ENCODE measurements around the gene CC2D1A.
A peak's percentile ranks its signal among the peaks of the same experiment; 100 is the strongest.

Gene CC2D1A

DNA sequence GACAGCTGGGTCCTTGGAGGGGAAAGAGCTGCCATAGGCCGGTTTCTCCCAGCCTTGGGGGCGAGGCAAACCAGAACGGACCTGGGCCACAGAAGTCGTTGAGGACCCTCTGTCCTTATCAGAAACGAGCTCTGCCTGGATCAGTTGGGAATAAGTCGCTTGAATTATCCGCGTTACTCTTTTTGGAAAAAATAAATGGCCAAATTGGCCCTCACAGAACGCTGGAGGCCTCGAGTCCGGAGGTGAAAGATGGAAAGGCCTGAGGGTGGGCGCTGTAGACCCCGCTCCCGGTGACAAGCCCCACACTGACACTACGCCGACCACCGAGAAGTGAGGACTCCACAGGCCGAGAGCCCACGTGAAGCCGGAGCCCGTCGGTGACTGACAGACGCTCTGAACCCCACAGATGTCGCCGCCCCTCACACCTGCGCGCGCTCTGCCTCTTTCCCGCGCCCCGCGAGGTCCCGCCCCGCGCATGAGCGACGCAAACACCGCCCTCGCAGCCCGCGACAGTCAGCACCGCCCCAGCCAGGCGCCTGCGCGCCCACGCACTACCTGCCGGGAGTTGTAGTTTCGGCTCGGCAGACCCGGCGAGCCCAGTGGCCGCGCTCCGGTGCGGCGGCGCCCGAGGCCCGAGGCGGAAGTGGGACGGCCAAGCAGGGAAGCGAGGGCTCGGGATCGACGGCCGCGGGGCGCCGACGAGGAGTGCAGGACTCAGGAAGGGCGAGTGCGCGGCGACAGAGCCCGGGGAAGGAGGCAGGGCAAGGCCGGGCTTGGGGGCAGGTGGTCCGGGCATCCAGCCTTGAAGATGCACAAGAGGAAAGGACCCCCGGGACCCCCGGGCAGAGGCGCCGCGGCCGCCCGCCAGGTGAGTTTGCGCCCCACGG is at the start of gene CC2D1A, which contains the start of gene BRME1:
Gene CC2D1A, plus strand, starts transcription at position 568 of the 887 bp plus-strand sequence. Its CDS starts 241 bp downstream, at position 809.
Gene BRME1, minus strand, starts transcription at position 484 of the 887 bp plus-strand sequence. CDS start 1,225 bp downstream, outside the sequence.
- peak; percentile 94 for DNase-seq

DNA sequence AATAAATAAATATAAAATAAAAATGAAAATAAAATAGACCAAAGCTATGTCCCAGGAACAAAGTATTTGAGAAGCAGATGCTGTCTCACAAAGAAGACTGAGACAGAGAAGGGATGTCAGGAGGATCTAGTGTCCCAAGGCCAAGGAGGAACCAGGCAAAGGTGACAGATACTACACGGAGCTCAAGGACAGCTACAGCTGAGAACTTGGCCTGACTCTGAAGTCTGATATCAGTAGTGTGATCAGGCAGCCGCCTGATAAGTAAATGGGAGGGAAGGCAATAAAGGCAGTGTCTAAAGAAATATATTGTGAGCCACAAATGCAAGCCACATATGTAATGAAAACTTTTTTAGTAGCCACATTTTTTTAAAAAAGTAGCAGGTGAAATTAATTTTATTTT is 49.5 kb upstream of the CC2D1A start:
- no peak for DNase-seq

DNA sequence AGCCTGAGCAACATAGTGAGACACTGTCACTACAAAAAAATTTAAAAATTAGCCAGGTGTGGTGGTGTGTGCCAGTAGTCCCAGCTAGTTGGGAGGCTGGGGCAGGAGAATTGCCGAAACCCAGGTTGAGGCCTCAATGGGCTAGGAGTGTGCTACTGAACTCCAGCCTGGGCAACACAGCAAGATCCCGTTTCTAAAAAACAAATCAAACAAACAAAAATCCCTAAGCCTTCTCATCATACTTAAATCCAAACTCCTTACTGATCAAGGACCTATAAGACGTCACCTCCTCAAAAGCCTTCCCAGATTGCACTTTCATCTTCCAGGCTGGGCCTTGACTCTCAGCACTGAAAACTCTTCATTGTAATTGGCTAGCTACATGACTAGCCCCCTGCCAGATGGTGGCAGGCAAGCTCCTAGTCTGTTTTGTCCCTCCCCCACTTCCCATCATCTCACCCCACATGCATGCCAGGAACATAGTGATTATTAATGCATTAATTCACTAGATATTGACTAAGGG is 46.6 kb upstream of the CC2D1A start:
- no peak for DNase-seq

DNA sequence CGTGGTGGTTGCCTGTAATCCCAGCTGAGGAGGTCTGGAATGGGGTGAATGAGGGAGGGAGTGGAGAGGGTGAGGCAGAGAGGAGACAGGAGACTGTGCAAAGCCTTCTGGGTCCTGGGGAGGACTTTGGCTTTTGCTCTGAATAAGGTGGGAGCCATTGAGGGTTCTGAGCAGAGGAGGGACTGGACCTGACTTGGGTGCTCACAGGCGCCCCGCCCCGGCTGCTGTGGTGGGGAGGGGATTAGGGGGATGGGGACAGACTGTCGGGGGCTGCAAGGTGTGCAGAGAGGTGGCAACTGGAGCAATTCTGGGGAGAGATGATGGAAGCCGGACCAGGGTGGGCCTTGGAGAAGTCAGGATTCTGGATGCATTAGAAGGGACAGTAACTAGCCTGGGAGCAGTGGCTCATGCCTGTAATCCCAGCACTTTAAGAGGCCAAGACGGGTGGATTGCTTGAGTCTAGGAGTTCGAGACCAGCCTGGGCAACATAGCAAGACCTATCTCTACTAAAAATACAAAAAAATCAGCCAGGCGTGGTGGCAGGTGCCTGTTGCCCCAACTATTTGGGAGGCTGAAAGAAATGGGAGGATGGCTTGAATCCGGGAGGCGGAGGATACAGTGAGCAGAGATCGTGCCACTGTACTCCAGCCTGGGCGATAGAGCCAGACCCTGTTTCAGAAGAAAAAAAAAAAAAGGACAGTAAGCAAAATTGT is 45.2 kb upstream of the CC2D1A start:
- no peak for DNase-seq

DNA sequence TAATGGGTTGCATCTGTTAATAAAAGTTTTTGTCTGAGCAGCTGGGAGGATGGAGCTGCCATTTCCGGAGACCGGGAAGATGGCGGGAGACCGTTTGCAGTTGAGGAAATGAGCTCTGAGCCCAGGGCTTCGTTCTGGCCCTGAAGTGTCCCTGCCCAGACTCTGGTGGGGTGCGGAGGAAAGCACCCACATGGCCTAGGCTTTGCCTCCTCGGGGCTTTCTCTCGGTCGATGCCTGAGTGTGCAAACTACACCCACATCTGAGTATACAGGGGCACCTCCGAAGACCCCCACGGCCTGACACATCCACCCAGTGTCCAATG is 44.6 kb upstream of the CC2D1A start:
- no peak for DNase-seq

DNA sequence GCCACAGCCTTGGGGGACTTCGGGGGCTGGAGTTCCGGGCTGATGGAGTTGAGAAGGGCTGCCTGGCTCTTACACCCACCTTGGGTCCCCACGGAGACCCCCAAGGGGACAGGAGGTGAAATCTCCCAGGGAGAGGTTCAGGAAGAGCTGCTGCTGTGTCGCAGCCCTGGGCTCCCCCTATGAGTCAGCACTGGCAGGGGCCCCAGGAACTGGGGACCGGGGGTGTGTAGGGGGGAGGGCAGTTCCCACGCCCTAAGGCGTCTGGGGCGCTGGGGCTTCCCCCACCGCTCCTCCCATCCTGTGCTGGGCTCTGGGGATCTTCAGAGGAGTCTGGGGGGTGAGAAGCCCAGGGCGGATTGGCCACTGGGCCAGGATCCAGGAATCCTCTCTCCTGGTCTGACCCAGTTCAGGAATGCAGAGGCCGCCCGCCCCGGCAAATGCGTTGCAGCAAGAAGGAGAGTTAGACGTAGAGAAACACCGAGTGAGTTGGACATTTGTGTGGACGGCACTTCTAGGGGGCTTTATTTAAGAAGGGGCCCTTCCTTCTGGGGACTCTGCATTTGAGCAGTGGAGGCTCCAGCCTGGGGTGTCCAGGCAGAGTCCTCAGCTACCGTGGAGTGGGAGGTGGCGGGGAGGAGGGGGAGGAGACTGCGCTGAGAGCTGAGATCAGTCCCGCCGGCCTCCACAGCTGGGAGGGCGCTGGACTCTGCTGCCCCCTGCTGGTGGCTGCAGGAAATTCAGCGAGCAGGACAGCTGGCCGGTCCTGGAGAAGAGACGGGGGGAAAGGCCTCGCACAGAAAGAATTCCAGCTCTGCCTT is 44.1 kb upstream of the CC2D1A start:
- DNase-seq = peak; percentile 91 to 93

DNA sequence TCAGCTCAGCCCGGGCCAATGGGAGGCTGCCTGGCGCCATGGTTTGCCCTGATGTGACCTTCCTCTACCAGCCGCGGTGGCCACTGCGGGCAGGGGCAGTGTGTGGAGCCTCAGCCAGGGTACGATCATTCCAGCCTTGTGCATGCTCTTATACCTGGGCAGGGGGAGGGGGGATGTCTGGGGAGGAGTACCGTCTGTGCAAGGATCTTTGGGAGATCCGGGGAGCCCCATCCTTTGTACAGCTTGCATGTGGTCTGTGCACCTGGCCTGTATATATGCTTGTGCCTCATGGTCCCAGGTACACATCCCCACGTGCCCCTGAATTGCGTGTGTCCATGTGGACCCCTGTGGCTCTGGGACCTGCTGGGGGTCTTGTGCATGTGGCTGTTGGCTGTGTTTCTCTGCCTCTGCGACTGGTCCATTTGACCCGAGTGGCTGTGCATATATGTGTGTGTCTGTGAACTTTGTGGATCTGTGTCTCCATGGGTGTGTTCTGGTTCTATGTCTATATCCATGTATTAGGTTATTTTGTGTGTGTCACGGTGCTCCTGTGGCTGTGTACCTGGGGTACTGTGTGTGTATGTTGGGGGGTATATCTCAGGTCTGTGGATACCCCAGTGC is 41.8 kb upstream of the CC2D1A start:
- DNase-seq = peak in 1 of 2 donors; percentile 13

DNA sequence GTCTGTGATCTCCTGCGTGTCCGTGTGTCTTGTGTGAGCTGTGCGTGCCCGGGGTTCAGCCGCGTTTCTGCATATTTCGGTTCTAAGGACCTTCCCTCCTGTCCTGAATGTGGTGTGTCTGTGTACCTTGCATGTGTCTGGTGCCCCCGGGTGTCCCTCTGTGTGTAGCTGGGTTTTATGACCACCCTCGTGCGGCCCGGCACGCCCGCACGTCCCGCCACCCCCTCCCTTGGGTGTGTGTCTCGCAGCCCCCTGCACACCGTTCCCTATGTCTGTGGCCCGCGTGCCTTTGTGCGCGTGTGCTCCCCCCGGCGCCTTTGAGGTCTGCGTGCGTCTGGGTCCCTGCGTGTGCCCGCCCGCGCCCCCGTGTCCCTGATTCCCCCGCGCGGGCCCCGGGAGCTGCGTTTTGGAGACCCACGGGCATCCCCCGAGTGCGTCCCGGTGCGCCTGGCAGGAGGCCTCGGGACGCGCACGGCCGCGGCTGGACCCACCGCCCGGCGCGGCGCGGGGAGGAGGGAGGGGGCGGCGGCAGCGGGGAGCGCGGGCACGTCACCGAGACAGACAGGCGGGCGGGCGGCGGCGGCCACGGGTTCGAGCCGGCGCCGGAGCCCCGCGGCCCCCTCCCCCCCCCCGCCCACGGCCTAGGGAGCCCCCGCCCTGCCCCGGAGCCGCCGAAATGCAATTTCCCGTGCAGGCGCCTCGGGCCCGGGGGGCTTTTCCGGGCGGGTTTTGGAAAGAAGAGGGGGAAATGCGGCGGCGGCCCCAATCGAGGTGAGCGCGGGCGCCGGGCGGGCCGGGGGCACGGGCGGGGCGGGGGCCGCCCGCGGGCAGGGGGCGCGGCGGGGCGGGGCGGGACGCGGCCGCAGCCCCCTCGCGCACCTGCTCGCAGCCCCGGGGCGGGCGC is 41.1 kb upstream of the CC2D1A start:
- DNase-seq = no peak

DNA sequence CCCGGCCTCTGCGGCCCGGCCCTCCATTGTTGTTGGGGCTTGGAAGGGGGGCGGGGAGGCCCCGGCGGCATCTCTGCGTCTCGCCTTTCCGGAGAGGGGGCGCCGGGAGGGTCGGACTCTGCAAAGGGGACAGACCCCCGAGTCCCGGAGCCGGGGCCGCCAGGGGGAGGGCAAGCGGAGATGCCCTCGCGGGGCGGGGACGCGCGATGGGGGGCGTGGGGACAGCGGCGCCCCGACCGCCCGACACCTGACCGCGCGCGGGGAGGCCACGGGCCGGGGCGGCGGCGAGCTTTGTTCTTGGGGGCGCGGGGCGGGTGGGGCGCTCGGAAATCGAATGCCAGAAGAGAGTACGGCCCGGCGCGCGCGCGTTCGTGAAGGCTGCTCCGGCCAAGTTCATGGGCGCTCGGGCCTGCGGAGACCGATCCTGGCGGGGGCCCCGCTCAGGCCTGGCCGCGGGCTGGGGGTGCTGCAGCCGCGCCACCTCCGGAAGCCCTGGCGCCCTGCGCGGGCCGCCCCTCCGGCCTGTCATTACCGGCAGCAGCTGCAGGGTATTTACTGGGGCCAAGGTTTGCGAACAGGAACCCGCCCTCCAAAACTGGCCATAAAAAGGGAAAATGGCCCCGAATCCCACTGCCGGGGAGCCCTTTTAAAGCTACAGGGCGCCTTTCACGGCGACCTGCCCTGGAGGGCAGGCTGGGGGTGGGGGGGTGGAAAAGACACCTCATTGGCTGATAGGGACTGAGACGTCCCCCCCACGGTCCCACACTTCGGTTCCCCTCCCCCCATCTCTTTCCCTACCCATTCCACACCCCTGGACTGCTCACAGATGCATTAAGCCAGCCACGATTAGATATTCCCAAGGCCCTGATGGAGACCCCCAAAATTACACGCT is 40.2 kb upstream of the CC2D1A start:
- DNase-seq = peak in 1 of 2 donors; percentile 19

DNA sequence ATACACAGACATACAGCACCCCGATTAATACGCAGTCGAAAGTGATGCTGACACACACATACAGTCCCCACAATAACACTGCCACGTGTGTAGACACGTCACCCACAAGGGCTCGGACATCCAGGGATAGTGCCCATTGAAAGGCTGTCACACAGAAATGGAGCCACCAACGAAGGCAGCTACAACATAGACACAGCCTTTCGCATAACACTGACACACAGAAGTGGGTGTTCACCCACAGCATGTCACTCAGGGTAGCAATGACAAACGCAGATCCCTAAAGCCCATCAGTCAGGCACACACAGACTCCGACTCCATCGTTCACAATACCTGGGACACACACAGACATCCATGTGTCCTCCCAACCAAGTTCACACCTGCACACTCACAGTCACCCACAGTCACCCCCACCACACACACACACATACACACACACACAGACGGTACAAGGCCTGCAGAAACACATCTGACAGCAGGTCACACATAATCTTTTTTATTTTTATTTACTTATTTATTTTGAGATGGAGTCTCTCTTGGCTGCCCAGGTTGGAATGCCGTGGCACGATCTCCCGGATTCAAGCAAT is 39.4 kb upstream of the CC2D1A start:
- DNase-seq = no peak

DNA sequence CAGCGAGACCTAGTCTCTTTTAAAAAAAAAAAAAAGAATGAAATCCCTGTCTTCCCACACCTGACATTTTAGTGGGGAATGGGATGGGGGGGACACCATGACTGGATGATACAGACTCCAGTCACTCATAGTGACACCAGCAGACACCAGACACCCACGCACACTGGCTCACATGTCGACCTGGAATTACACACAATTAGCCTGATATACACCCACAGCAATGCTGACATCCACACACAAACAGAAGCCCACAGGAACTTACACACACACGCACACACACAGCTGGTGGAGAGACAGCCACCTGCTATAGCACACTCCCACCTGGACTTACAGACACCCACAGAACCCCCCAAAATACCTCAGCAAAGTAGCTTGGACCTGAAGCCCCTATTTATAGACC is 37.3 kb upstream of the CC2D1A start:
- DNase-seq = no peak

DNA sequence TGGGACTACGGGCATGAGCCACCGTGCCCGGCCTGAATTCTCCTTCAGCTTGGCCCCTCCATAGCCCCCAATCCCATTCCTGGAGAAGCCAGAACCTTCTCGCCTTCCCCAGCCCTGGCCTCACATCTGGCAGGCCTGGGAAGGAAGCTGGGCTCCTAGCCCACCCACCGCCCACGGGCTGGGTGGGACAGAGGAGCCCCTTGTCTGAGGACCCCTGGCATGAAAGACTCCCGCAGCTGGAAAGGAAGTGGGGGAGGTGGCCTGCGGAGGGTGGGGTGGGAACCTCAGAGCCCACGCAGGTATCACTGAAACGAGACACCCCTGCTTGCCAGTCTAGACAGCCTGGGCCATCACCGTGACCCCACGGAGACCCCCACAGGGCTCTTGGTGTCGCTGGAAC is 36.7 kb upstream of the CC2D1A start:
- no peak for DNase-seq

DNA sequence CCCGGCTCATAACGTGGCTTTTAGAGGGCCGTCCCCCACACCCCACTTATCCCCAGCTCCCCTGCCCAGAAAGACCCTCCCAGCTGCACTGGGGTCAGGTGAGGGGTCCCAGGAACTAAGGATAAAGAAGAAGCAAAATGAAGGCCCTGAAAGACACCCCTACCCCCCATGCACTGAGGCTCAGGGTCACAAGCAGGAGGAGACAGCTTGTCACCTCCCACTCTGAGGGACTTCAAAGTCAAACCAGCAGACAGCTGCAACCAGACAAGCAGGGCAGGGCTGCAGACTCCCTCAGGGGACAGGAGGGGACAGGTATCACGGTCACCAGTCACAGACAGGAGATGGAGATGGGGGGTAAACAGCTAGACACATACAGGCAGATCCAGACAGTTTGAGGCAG is 35.1 kb upstream of the CC2D1A start:
- no peak for DNase-seq

DNA sequence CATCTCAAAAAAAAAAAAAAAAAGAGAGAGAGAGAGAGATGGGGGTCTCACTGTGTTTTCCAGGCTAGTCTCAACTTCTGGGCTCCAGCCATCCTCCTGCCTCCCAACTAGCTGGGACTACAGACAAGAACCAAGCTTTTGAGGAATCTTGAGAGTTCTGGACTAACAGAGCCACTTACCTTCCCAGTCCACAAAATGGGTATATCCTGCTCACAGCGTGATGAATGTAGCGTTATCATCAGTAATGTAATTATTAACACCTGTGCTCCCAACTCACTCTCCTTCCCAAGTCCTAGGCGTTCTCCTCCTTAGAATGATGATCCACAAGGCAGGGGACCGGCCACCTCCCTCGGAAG is 33.7 kb upstream of the CC2D1A start:
- no peak for DNase-seq

DNA sequence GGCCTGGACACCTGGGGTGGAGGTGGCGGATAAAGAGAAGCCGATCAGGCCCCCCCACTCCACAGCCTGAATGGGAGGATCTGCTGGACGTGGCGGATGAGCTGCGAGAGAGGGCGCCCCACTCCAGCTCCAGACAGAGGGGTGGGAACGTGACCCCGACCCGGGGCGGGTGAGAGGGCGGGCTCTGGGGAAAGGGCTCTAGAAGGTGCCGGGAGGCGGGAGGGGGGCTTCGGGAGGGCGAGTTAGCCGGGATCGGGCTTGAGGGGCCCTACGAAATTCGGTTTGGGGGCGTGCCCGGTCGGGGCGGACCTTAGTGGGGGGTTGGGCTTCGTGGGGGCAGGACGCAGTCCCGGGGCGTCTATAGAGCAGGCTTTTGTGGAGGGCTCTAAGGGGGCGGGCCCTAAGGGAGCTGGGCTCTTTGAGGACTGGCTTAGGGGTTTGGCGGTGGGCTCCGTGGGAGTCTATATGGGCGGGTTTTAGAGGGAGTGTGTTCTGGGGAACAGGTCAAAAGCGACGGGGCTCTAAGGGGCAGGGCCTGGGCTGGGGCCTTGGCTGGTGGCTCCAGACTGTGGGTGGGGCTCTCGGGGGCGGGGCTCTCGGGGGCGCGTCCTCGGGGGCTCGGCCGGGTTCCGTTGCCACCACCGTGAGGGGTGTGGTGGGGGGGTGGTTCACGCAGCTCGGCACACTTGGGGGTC is 33.2 kb upstream of the CC2D1A start:
- peak; percentile 34 for DNase-seq

DNA sequence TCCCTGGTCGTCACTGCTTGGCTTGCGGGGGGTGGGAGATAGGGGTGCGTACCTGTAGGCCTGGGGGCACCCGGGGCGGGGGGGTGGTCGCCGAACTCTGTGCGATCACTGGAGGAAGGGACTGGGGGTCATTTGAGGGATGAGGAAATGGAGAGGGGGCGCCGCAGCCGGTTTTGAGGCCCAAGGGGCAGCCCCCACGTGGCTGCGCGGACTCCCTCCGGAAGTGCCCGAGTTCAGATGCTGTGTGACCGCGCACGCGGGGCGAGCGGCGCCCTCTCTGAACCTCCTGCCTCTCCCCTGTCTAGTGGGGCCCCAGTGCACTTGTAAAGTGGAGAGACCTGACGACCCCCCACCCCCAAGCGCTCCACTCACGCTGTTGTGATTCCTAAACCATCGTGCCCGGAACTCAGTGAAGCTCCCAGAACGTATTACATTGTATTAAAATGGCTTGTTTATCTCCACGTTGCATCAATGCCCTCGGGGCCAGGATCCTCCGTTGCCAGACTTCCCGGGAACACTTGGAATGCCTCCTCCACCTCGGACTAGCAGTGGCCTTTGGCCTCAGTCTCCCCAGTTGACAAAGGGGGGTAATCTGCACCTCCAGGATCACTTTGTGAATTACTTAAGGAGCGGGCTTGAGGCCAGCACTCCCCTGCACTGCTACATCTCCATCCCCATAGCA is 32.0 kb upstream of the CC2D1A start:
- no peak for DNase-seq

DNA sequence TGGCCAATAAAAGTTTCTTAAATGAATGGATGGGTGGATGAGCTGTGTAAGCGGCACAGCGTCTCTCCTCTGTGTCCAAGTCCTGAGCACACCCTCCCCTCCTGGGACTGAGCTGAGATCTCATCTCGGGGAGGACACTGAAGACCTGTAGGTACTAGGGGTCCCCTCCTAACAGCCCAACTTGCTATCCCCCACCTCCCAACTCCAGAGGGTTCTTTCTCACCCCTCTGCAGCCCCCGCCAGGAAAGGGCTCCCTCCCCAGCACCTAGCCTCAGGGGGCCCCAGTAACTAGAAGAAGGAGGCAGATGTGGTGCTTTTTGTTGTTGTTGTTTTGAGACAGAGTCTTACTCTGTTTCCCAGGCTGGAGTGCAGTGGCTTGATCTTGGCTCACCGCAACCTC is 30.2 kb upstream of the CC2D1A start:
- no peak for DNase-seq

DNA sequence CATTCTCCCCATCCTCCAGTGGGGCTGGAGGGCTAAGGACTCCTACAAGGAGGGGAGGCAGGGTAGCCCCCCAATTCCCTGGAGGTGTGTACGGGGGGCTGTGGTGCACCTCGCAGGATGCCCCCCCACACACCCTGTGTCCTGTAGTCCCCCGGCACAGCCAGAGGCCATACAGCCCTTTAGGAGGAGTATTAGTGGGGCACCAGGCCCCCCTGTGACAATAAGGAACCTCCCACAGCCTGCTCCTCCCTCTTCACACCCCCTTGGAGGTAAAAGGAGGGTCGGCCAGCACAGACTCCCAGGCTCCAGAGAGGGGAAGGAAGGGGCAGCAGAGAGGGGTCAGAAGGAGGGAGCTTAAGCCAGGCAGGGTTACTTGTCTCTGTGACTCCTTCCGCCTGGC is 29.2 kb upstream of the CC2D1A start, which contains the start of gene NANOS3:
Gene NANOS3, plus strand, starts transcription at position 301 of the 400 bp plus-strand sequence. CDS start 115 bp downstream, outside the sequence.
- DNase-seq = no peak

DNA sequence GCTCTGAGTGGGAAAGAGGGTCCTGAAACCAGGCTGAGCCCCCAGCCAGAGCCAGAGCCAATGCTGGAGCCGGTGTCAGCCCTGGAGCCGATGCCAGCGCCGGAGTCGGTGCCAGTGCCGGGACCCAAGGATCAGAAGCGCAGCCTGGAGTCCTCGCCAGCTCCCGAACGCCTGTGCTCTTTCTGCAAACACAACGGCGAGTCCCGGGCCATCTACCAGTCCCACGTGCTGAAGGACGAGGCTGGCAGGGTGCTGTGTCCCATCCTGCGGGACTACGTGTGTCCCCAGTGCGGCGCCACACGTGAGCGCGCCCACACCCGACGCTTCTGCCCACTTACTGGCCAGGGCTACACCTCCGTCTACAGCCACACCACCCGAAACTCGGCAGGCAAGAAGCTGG is 28.7 kb upstream of the CC2D1A start:
- no peak for DNase-seq
